Hepatocyte (in vitro differentiated cells): ENCODE measurements around the gene ZNF532.

Experiments
- EZH2 ChIP-seq: fragments of 200-600 bp; sonication (generic); IDR thresholded peaks from 2 replicates; pipeline ENCODE4 v1.6.1; 2016; ENCODE audit warnings: antibody characterized with exemption, mild to moderate bottlenecking, borderline replicate concordance
- EZH2phosphoT487 ChIP-seq: fragments of 200-600 bp; sonication (generic); IDR thresholded peaks from one replicate; pipeline ENCODE4 v1.6.1; 2018; ENCODE audit warnings: antibody characterized with exemption, mild to moderate bottlenecking, low read depth, moderate library complexity; ENCODE audit not compliant: unreplicated experiment, severe bottlenecking
- TF ChIP-seq, protein P1 (sequence below): fragments of 200-600 bp; sonication (generic); IDR thresholded peaks from 2 replicates; pipeline ENCODE4 v1.5.1; 2016; ENCODE audit warnings: antibody characterized with exemption, mild to moderate bottlenecking; ENCODE audit not compliant: poor library complexity

DNA sequence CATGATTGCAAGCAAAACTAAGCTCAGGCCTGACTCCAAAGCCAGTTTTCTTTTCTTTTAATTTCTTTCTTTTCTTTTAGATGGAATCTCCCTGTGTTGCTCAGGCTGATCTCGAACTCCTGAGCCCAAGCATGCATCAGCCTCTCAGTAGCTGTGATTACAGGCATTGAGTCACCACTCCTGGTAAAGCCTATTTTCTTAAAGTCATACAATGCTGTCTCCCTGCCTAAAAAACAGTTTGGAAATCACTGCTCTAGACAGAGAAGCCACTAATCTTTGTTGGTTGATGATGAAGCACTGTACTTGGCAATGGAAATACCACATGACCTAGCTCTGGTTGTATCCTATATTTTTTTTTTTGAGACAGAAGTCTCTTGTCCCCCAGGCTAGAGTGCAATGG is 33.1 kb upstream of the ZNF532 start:
- no peak for TF ChIP-seq EZH2phosphoT487
- TF ChIP-seq, protein P1, sequence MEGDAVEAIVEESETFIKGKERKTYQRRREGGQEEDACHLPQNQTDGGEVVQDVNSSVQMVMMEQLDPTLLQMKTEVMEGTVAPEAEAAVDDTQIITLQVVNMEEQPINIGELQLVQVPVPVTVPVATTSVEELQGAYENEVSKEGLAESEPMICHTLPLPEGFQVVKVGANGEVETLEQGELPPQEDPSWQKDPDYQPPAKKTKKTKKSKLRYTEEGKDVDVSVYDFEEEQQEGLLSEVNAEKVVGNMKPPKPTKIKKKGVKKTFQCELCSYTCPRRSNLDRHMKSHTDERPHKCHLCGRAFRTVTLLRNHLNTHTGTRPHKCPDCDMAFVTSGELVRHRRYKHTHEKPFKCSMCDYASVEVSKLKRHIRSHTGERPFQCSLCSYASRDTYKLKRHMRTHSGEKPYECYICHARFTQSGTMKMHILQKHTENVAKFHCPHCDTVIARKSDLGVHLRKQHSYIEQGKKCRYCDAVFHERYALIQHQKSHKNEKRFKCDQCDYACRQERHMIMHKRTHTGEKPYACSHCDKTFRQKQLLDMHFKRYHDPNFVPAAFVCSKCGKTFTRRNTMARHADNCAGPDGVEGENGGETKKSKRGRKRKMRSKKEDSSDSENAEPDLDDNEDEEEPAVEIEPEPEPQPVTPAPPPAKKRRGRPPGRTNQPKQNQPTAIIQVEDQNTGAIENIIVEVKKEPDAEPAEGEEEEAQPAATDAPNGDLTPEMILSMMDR: no peak
- TF ChIP-seq EZH2: no peak
